ENCODE data around the gene FCER1G.
"Not testable (repeated sequence)": the region's sequence is repeated elsewhere in the genome, so short reads cannot be mapped to it uniquely, and the experiment has no call there.

The FCER1G gene

DNA sequence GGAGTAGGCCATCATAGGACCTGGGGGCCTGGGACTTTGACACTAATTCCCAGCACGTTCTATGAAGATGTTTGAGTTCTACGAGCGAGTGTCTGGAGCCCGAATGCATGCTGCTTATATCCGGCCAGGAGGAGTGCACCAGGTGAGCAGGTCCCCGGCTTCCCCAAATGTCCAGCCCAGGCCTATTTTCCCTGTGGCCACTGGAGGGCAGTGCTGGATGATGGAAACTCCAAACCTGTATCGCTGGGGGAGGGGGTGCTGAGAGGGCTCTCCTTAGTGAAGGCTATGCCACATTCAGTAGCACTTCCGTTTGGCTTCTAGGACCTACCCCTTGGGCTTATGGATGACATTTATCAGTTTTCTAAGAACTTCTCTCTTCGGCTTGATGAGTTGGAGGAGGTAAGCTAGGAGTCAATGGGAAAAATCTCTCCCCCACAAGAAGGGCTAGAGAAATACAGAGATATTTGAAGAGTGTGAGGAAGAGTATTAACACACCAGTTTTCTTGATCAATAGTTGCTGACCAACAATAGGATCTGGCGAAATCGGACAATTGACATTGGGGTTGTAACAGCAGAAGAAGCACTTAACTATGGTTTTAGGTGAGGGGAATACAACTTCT lies 5.2 kb upstream of the FCER1G start:
- peak; percentile 66 for DNase-seq

DNA sequence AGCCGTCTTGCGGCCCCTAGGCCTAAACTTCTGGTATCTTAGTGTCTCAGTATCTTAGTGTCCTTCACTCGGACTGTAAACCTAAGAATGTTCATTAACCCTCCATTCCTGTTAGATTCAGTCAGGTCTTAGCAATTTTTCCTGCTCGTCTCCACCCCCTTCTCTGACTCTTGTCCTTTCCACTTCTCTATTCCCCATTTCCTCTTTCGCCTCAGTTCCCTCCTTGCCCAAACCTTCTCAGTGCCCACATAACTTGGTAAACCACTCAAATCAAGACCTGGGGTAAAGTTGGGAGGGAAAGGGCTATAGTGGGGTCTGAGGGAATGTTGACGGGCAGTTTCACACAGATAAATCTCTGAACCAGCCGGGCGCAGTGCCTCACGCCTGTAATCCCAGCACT lies 726 bp upstream of the FCER1G start:
- no peak for DNase-seq

DNA sequence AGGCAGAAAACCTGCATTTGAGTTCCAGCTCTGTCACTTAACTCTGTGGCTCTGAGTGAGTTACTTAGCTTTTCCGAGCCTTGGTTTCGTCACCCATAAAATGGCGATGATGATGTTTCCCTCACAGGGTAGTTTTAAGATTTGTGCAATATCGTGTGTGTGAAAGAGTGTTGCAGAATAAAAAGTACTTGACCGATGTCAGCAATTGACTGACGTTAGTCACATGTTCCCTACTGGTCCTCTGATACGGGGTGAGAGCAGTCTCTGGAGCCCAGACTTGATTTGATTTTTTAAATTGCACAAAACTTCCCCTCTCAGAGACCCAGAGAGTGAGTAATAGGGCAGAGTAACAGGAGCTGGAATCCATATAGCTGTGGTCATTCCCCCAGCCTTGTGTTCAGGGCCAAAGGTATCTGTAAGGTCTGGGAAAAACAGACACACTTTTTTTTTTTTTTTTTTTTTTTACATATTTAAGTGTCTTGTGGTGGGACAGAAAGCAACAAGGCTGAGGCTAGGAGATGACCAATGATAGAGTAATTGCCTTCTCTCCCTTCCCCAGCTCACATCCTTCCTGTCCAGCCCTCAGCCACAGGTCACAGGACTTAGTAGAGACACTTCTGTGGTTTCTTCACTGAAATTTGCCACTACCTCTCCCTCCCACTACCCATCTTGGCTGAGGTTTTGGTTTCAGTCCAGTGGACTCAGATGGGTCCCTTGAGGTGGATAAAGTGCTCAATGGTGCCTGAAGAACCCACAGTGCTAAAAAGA lies 2.0 kb downstream of the FCER1G start:
- no peak for DNase-seq

DNA sequence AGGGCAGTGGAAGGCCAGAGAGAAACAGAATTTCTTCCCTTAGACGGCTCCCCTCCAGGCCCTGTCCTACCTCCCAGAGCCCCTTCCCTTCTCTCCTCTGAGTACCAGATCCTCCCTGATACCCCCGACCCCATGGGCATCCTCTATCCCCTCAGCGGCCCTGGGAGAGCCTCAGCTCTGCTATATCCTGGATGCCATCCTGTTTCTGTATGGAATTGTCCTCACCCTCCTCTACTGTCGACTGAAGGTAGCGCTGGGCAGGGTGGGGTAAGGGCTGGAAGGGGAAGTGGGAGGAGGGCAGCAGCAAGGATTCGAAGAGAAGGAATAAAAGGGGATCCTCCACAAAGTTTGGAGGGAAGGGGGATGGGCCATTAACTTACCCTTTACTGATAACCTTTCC lies 2.7 kb downstream of the FCER1G start:
- DNase-seq, result no peak

DNA sequence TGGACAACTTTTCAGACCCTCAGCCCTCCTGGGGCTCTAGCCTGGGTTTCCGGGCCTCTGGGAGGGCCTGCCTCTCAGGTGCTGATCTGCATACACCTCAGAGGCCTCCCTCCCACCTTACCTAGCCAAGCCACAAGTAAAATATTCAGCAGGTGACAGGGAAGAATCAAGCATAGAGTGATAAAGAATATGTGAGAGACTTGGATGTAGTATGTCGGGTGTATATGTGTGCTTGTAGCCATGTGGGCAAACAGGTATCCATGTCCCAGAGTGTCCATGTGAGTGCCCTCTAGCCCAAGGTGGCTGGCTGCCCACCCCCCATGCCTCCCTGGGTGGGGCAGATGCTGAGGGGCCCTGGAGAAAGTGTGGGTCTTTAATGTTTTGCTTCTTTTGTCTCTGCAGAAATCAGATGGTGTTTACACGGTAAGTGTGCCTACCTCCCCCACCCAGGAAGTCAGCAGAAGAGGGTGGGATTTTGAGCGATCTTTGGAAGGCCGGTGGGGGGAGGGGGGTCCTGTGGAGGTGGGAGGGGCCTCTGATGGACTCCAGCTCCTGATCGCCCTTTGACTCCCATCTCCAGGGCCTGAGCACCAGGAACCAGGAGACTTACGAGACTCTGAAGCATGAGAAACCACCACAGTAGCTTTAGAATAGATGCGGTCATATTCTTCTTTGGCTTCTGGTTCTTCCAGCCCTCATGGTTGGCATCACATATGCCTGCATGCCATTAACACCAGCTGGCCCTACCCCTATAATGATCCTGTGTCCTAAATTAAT lies 3.4 kb downstream of the FCER1G start:
- no peak for DNase-seq

DNA sequence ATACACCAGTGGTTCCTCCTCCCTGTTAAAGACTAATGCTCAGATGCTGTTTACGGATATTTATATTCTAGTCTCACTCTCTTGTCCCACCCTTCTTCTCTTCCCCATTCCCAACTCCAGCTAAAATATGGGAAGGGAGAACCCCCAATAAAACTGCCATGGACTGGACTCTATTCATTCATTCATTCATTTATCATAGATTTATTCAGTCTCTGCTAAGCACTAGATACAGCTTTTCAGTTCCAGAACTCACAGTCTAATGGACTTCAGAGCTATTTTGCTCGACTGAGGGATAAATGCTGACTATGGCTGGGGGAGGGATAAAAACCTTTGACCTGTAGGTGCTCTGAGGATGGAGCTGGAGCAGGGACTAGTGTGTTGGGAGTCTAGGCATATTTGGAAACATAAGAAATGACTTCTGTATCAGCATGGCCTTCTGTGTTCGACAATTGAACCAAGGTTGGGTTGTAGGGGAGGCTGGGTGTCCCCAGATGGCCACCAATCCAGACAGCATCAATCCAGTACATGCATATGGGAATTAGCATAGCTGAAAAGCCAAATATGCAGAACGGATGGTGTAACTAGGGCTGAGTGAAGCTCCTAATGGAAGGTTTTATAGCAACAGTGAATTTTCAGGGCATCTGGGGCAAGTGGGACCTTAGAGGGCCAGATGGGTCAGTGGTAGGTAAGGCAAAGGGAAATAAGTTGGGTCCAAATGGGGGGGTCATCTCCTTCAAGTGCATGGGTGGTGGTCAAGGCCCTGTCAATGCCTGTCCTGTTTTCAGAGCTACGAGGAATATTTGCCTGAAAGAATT lies 4.2 kb downstream of the FCER1G start:
- DNase-seq, result no peak

DNA sequence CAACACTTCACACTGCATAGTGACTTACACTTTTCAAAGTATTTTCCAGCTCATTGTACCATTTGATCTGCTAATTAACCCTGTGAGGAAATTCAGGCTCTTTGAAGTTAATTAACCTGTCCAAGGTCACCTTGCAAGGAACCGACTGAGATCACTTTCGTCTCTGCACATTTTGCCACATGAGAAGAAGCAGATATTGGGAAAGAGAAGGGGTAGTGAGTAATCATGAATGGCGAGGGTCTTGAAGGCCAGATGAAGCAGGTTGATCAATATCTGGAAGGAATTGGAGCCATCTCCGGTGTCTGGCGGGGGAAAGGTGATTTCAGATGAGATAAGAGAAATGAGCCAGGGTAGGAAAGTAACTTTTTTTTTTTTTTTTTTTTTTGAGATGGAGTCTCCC lies 4.9 kb downstream of the FCER1G start:
- DNase-seq, result no peak

DNA sequence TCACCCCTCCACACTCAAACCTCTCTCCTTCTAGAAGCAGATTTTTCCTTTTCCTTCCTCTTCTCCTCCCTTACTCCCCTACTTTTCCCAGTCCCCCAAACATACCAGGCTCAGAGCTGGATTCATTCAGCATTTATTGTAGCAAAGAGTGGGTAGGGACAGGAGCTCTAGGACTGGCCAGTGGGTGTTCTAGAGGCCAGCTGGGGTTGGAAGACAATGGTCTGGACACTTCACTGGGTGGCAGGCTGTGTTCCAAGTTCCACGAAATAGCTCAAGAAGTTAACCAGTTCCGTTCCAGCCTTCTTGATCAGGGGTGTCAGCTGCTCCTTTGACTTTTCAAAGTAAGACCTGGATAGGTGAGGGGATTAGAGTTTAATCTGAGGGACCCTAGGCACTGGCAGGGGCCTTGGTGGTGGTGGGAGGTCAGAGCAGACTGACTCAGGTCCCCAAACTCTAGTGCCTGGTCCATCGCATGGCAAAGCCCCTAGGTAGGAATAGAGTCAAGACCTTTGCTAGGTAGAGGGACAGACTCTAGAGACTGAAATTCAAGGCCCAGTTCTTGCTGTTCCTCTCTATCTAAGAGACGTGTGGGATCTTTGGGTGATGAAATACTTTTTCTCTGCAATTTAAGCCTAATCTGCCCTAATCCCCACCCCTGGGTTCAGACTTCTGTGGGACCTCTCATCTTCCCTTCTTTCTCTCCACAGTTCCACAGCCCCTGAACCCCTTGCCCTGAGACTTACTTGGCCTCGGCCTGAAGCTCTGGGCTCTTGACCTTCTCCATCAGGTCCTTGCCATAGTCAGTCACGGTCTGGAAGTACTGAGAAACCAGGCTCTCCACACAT lies 7.3 kb downstream of the FCER1G start:
- DNase-seq, result no peak

DNA sequence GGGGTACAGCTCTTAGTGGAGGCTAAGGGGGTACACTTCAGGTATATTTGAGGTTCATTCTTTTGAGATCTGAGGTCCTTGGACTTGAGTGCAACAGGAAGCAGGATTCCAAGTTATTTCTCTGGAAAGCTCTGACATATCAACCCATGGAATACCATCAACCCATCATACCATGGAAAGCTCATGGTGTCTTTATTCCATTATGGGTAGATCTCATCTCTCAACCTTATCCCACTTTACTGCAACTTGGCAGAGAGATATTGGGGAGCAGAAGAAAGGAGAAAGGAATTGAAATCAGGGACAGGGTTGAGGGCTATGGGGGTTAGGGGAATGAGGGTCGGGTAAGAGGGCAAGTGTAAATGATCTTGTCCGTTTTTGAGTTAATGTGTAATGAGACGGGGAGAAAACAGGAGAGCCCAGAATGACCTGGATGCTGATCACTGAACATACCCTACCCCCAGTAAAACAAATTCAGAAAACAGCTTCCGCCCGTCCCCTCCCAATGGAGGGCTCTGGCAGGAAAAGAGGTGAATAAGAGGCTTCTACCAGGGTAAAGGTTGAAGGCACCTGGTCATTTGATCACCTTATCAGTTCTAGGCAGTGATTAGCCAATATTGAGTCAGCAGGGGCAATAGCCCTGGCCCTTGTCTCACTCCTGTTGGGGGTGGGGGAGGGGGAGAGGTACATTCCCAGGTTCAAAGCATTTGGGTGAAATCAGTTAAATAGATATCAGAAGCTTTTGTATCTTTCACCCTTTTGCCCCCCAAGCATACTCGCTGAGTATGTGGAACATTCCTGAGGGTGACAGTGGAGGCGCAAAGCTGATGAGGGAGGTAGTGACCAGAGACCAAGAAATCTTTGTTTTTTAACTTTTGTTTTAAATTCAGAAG lies 9.0 kb downstream of the FCER1G start:
- no peak for DNase-seq

DNA sequence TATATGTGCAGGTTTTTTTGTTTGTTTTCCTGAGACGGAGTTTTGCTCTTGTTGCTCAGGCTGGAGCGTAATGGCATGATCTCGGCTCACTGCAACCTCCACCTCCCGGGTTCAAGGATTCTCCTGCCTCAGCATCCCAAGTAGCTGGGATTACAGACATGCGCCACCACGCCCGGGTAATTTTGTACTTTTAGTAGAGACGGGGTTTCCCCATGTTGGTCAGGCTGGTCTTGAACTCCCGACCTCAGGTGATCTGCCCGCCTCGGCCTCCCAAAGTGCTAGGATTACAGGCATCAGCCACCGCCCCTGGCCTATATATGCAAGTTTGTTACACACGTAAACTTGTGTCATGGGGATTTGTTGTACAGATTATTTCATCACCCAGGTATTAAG lies 9.6 kb downstream of the FCER1G start:
- not testable (repeated sequence) for DNase-seq

DNA sequence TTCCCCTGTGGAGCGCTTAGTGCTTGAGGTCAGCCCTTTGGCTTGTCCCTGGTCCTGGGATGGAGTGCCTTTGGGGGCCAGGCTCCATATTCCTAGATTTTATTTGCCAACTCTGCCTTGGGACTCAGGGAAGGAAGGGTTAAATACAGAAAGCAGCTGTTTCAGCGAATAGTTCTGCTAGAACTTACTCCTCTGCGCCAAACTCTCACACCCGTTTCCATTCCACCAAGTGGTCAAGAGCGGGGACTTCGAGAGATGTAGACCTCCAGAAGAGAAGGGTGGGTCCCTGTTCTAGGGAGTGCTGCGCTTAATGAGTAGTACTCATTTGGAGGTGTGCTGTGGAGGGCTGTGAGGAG lies 10.1 kb downstream of the FCER1G start:
- DNase-seq, result no peak

DNA sequence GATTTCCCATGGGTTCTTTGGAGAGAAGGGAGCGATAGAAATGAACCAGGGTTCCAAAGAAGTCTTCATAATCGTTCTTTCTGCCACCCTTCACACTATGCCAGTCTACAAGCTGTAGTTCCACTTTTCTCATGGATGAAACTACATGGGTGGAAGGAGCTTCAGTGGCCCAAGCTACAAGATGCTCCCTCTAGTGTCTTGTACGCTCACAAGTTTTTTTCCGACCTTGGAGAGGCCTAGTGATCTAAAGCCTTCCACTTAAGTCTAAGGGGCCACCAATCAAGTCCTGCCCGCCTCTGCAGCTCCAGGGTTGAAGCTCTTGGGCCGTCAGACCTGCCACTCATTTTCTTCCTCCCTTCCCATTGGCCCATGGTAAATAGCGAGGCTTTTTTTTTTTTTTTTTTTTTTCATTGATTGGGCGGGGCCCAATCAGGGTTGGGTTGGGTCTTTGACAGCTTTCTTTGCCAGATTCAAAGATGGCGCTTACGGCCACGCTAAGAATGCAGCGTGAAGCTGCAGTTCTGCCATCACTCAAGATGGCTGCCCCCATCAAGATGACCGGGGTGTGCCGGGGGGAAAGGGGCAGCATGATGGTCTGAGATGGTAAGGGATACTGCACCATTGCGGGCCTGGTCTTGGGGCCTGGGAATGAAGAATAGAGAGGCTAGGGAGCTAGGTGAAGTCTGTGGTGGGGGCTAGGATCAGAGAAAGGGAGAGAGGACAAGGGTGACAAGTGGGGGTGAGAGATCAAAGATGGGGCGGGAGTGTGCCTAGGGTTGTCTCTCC lies 10.6 kb downstream of the FCER1G start, which contains the start of gene TOMM40L:
Gene TOMM40L (plus strand): TSS at position 527 of the 786 bp plus-strand sequence. CDS start 430 bp downstream, outside the sequence.
- DNase-seq, result peak; percentile 98

DNA sequence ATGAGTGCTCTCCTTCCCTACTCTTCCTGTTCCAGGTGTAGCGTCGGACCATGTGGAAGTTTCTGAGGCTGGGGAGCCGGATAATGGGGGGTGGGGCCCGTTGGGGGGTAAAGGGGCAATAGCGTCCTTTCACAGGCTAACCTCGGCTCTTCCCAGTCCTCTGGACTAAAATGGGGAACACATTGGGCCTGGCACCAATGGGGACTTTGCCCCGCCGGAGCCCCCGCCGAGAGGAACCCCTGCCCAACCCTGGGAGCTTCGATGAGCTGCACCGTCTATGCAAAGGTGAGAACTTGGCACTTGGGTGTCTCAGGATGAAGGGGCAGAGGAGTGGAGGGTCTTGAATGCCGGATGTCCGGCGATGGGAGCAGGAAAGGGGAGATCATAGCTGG lies 11.2 kb downstream of the FCER1G start:
- no peak for DNase-seq

DNA sequence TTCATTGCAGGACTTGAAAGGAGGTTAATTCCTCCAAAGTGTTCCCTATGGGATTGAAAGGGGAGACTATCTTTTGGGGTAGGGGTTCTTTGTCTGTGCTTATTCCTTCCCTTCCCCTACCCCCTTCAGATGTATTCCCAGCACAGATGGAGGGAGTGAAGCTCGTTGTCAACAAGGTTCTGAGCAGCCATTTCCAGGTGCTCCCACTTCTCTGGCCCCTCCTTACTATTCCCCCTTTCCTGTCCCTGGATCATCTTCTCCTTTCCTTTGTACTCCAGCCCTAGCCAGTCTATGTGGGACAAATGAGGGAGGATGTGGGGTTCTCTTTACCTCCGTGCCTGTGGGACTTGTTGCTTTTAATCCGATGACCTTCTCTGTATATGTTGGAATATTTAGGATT lies 11.7 kb downstream of the FCER1G start:
- no peak for DNase-seq

DNA sequence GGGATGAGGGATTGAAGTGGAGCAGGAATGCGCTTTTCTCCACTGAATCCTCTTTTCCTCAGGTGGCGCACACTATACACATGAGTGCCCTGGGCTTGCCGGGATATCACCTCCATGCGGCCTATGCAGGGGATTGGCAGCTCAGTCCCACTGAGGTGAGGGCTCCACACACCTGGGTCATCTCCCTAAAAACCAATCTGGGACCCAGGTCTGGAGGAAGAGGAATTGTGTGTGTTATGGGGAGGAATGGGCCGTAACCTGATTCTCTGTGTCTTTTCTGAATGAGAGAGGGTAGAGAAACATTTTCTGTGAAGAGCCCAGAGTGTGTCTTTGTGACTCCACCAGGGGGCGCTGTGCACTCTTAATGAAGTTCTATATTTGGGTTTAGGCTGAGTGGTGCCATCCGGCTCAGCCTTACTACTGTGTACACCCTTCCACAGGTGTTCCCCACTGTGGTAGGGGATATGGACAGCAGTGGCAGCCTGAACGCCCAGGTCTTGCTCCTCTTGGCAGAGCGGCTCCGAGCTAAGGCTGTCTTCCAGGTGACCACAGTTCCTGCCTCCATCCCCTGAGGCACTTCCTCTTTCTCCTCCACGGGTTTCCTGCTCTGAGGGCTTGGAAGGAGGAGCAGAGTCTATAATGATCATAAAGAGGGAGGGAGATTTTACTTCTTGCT lies 12.2 kb downstream of the FCER1G start:
- DNase-seq, result peak; percentile 84

DNA sequence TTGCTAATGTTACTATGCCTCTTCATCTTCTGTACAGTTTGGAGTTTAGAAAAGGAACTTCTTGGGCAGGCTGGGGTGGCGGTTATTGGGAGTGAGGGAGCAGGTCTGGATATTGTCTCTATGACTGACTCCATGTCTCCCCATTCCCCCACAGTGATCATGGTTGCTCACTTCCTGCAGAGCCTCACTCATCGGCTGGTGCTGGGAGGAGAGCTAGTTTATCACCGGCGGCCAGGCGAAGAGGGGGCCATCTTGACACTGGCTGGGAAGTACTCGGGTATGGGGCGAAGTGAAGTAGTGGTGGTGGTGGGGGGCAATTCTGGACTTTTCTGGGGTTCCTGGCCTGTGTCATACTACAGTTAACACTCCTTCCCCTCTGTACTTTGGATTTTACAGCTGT lies 12.9 kb downstream of the FCER1G start:
- DNase-seq, result no peak

DNA sequence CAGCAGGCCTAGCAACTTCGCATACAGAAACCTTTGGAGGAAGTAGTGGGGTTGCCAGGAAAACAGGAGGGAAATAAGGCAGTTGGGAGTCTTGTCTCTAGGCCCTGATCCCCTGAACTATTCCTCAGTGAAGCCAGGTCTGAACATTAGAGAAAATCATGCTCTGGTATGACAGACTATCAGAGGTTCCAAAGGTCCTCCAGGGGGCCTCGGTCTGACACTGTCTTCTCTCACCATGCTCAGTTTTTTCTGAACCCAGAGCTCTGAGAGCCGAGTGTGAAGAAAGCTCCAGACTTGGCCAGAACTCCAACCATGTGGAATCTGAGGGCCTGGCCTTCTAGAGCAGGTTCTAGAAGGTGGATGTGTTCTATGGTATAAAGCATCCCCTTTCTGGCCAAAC lies 14.8 kb downstream of the FCER1G start:
- no peak for DNase-seq

DNA sequence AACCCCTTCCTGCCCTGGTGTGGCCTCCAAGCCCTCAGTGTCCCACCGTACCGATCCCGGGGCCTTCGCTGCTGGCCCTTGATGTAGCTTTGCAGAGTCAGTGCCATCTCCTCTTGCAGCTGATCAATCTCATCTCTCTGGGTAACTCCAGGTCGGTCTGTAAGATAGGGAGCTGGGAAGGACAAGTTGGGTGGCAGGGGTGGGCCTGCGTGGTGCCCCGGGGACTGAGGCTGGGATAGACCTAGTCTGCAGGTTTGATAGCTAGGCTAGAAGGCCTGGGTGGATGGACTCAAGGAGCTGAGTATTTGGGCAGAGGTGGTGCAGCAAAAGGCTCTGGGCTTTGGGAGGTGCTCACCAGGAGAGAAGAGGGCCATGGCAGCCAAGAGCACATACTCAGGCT lies 15.7 kb downstream of the FCER1G start:
- DNase-seq, result no peak

DNA sequence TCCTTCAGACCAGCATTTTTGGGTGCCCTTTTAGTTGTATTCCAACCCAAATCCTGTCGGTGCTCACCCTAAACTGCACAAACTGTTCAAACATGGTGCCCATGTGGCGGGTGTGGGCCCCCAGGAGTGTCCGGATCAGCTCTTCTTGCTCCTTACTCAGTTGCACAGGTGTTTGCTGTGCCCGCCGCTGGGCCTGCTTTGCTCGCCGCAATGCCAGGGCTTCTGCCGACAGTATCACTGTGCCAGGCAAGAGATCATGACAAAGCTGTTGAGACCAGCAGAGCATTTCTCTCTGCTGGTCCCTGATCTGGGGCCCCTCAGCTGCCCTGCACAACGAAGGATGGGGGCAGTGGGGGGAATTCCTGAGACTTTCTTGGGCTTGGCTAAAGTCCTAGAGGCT lies 18.0 kb downstream of the FCER1G start:
- DNase-seq, result no peak

Measured in NCI-H2081 treated with DMSO at 0.1 percent for 48 hours (cell line).